ENCODE data around the gene ZXDA. TPM values are rescaled to one million over a fixed set of nuclear protein-coding genes. Genes with fewer than 3 reads are reported as not detected.

ZXDA gene, protein sequence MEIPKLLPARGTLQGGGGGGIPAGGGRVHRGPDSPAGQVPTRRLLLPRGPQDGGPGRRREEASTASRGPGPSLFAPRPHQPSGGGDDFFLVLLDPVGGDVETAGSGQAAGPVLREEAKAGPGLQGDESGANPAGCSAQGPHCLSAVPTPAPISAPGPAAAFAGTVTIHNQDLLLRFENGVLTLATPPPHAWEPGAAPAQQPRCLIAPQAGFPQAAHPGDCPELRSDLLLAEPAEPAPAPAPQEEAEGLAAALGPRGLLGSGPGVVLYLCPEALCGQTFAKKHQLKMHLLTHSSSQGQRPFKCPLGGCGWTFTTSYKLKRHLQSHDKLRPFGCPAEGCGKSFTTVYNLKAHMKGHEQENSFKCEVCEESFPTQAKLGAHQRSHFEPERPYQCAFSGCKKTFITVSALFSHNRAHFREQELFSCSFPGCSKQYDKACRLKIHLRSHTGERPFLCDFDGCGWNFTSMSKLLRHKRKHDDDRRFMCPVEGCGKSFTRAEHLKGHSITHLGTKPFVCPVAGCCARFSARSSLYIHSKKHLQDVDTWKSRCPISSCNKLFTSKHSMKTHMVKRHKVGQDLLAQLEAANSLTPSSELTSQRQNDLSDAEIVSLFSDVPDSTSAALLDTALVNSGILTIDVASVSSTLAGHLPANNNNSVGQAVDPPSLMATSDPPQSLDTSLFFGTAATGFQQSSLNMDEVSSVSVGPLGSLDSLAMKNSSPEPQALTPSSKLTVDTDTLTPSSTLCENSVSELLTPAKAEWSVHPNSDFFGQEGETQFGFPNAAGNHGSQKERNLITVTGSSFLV
- total RNA-seq: 3.1 and 4.3 TPM in 2 replicates

DNA sequence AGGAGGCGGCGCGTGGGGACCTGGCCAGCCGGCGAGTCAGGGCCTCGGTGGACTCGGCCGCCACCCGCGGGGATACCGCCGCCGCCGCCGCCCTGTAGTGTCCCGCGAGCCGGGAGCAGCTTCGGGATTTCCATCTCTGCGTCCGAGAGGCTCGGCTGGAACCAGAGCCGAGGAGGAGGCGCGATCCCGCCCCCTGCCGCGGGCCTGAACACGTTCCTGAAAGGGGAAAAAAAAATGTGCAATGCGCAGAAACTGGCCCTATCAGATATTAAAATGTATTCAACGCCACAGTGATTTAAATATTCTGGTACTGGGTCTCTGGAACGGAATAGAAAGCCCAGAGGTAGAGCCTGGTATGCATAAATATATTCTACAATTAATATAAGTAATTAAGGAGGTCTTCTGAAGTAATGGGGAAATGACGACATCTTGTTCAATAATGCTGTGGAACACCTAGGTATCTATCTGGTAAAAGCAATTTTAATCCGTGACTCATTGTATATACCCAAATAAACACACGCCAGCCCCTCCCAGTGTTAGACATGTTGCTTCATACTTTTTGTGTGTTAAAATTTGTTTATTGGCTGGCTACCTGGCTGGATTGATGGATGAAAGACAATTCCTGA, at the start of gene ZXDA:
Gene ZXDA (minus strand): TSS at position 172 of the 626 bp plus-strand sequence. CDS start 38 bp downstream, at position 134.
- intact Hi-C loops (cut with micrococcal nuclease): loop anchor here (5.0 kb wide), 1 partner anchor 318 kb away; the partner anchor contains the start of gene ZXDB

- intact Hi-C loops (cut with micrococcal nuclease): no loop called here
Measured at GRCh38 chrX:57952320-57952678, 42.0 kb upstream of the ZXDA start.

GRCh38 chrX:57951666-57952319, 41.5 kb upstream of the ZXDA start:
- intact Hi-C loops (cut with micrococcal nuclease): no loop called here

- intact Hi-C loops (cut with micrococcal nuclease): no loop called here
Measured at GRCh38 chrX:57933321-57933720, 23.1 kb upstream of the ZXDA start.

DNA sequence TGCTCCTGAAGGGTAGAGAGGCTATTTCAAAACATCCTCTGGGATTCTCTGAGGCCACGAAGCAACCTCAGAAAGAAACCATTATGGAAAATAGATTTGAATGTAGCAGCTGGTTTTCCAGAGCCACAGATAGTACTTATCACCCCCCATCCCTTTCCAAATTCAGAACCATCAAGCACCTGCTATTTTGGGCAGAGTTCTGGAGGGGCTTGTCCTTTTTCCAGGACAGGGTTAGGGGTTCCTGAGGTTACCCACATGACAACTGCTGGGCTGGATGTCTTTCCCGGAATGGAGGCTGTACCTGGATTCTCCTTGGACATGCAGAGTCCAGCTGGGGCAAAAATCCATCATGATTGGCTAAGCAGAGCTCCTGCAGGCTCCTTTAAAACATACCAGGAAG, 22.0 kb upstream of the ZXDA start:
- intact Hi-C loops (cut with micrococcal nuclease): no loop called here

- intact Hi-C loops (cut with micrococcal nuclease): no loop called here
Measured at GRCh38 chrX:57930051-57930450, 19.8 kb upstream of the ZXDA start.

GRCh38 chrX:57929373-57929772, 19.1 kb upstream of the ZXDA start:
- intact Hi-C loops (cut with micrococcal nuclease): no loop called here

- intact Hi-C loops (cut with micrococcal nuclease): no loop called here
Measured at GRCh38 chrX:57925806-57926205, 15.5 kb upstream of the ZXDA start.

GRCh38 chrX:57918750-57919436, 8.6 kb upstream of the ZXDA start:
- intact Hi-C loops (cut with micrococcal nuclease): loop anchor here (5.0 kb wide), 1 partner anchor 97 kb away; no protein-coding TSS in a partner anchor

DNA sequence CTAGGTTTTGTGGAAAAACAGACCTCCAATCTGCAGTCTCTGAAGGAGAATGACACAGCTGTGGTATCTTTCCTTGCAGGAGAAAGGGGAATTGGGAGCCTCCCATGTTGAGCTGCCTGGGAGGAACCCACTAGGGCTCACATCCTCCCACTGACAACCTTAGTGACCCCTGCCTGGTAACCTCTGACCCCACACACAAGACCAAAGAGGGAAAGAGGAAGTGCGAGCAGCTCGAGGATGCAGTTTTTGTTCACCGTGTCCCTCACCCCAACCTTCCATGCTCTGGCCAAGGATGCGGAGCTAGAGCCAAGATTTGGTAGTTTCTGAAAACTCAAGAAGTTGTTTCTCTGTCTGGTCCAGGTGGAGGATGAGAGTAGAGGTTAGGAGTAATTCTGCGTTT, 5.4 kb upstream of the ZXDA start:
- intact Hi-C loops (cut with micrococcal nuclease): loop anchor here (5.0 kb wide), 1 partner anchor 93 kb away; no protein-coding TSS in a partner anchor

GRCh38 chrX:57909595-57910286, 517 bp downstream of the ZXDA start:
- intact Hi-C loops (cut with micrococcal nuclease): loop anchor here (5.0 kb wide), 4 partner anchors 317 to 1347 kb away; partner anchors contain the start of genes FAAH2, SPIN2B, UBQLN2 and ZXDB

DNA sequence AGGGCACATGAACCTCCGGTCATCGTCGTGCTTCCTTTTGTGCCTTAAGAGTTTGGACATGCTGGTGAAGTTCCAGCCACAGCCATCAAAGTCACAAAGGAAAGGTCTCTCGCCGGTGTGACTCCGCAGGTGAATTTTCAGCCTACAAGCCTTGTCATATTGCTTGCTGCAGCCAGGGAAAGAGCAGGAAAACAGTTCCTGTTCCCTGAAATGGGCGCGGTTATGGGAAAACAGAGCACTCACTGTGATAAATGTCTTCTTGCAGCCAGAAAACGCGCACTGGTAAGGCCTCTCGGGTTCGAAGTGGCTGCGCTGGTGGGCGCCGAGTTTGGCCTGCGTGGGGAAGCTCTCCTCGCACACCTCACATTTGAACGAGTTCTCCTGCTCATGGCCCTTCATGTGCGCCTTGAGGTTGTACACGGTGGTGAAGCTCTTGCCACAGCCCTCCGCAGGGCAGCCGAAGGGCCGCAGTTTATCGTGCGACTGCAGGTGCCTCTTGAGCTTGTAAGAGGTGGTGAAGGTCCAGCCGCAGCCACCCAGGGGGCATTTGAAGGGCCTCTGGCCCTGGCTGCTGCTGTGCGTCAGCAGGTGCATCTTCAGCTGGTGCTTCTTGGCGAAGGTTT, 1.2 kb downstream of the ZXDA start:
- intact Hi-C loops (cut with micrococcal nuclease): loop anchor here (5.0 kb wide), 3 partner anchors 622 to 1347 kb away; partner anchors contain the start of genes FAAH2, SPIN2B and UBQLN2

- intact Hi-C loops (cut with micrococcal nuclease): loop anchor here (5.0 kb wide), 3 partner anchors 619 to 1344 kb away; partner anchors contain the start of genes FAAH2, SPIN2B and UBQLN2
Measured at GRCh38 chrX:57906790-57907189, 3.5 kb downstream of the ZXDA start.

DNA sequence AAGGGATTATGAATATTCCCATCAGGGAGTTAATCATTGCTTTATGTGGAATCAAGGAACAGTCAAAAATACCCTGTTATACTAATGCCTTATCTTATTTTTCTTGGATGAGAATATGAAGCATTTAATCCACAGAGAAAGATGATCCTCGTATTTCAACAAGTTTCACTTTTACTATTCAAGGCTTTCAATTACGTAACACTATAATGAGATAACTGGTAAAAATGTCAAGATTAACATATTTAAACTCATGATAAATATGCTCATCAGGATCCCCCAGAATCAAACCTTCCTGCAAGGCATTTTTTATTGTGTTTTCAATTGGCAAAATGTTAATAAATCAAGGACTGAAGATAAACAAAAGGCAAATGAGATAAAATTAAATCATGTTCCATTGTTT, 5.1 kb downstream of the ZXDA start:
- intact Hi-C loops (cut with micrococcal nuclease): loop anchor here (5.0 kb wide), 3 partner anchors 618 to 1343 kb away; partner anchors contain the start of genes FAAH2, SPIN2B and UBQLN2

DNA sequence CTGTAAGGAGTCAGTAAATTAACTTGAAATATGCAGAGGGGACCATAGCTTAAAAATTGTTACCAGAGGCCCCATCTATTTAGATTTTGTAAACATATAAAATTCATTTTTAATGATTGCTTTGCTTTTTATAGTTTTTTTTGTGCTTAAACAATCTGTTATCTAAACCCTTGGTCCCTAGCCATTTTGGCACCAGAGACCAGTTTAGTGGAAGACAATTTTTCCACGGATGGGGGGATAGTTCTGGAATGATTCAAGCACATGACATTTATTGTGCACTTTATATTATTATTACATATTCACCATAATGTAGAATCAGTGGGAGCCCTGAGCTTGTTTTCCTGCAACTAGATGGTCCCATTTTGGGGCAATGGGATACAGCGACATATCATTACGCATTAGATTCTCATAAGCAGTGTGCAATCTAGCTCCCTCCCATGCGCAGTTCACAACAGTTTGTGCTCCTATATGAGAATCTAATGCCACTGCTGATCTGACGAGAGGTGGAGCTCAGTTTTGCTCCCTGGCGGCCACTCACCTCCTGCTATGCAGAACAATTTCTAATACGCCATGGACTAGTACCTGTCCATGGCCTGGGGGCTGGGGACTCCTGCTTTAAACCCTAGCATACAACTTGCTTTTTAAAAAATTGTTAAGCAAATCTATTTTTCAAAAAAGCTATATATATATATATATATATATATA, 5.9 kb downstream of the ZXDA start:
- intact Hi-C loops (cut with micrococcal nuclease): no loop called here

DNA sequence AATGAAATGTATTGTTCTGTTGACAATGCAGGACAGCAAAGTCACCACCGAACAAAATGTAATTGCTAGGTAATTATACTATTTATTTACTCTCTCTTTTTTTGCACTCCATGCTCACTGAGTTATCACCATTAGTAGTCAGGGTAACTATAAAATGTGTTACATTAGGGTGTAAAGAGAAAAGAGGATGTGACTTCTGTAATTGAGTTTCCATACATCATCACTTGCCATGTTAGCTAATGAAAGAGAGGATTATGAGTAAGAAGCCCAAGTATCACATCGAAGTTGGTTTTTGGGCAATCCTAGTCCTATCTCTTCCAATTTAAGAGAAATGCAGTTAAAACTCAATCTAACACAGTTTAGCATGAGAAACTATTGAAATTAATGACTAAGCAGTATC, 7.6 kb downstream of the ZXDA start:
- intact Hi-C loops (cut with micrococcal nuclease): no loop called here

GRCh38 chrX:57901466-57901865, 8.8 kb downstream of the ZXDA start:
- intact Hi-C loops (cut with micrococcal nuclease): no loop called here

DNA sequence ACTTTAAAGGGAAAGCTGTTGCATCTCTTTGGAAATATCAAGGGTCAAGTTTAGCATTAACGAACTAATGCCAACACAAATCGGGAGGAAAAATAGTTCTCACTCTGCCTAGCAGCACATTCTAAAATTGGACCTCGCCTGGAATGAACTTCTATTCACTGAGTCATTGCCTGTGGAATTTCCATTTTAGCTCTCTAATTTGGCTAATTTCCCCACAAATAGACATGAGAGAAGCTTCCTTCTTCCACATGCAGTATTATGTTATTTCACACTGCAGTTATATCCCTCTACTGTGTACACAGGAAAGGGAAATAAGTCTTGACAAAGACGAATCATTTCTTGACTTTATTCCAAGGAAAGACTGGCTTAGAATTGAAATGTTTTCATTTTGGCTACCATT, 9.3 kb downstream of the ZXDA start:
- intact Hi-C loops (cut with micrococcal nuclease): no loop called here

GRCh38 chrX:57899906-57900305, 10.4 kb downstream of the ZXDA start:
- intact Hi-C loops (cut with micrococcal nuclease): no loop called here

All from T-helper 2 cell treated with Interferon-gamma antibody and Interleukin-4, amounts not matched to agents 100 ng/mL and 5 ng/mL, for 36 hours (primary cell).